GM12878 (cell line): ENCODE data around the gene TLCD3B. TPM values are rescaled to one million over a fixed set of nuclear protein-coding genes. Genes with fewer than 3 reads are reported as not detected.

Source experiments
- BCL11A ChIP-seq: IDR thresholded peaks from 2 replicates; pipeline ENCODE4 v1.6.1; 2011; ENCODE audit warnings: low read depth, low read length
- BMI1 ChIP-seq: fragments of 450-650 bp; IDR thresholded peaks from 2 replicates; pipeline ENCODE4 v1.6.1; 2016; ENCODE audit warnings: mild to moderate bottlenecking, moderate library complexity, borderline replicate concordance
- CHD2 ChIP-seq: IDR thresholded peaks from 2 replicates; pipeline ENCODE4 v1.6.1; 2011; ENCODE audit warnings: low read depth, low read length, improper control_type of control experiment, borderline replicate concordance
- CREM ChIP-seq: IDR thresholded peaks from 2 replicates; pipeline ENCODE4 v1.6.1; 2014; ENCODE audit warnings: antibody characterized with exemption, low read depth
- E2F4 ChIP-seq: IDR thresholded peaks from 2 replicates; pipeline ENCODE4 v1.6.1; 2012; ENCODE audit warnings: low read depth, low read length, improper control_type of control experiment
- EZH2 ChIP-seq: IDR thresholded peaks from 2 replicates; pipeline ENCODE4 v1.6.1; 2012; ENCODE audit warnings: low read depth, mild to moderate bottlenecking, control low read depth, inconsistent platforms, low read length, borderline replicate concordance; ENCODE audit not compliant: control insufficient read depth
- HCFC1 ChIP-seq: fragments of 150-350 bp; IDR thresholded peaks from 2 replicates; pipeline ENCODE4 v1.6.1; 2014; ENCODE audit warnings: low read length
- HSF1 ChIP-seq: fragments of 150-350 bp; IDR thresholded peaks from 2 replicates; pipeline ENCODE4 v1.6.1; 2014; ENCODE audit warnings: mild to moderate bottlenecking, low read depth, low read length
- IRF3 ChIP-seq: fragments of 450-650 bp; IDR thresholded peaks from 2 replicates; pipeline ENCODE4 v1.6.1; 2014; ENCODE audit warnings: mild to moderate bottlenecking
- MAX ChIP-seq: IDR thresholded peaks from 2 replicates; pipeline ENCODE4 v1.6.1; 2012; ENCODE audit warnings: low read depth, low read length, improper control_type of control experiment
- MYB ChIP-seq: fragments of 150-350 bp; IDR thresholded peaks from 2 replicates; pipeline ENCODE4 v1.6.1; 2014; ENCODE audit warnings: mild to moderate bottlenecking, low read depth, low read length, borderline replicate concordance
- NR2C1 ChIP-seq: fragments of 450-650 bp; IDR thresholded peaks from 2 replicates; pipeline ENCODE4 v1.6.1; 2017; ENCODE audit warnings: antibody characterized with exemption, mild to moderate bottlenecking, moderate library complexity
- PAX8 ChIP-seq: fragments of 450-650 bp; IDR thresholded peaks from 2 replicates; pipeline ENCODE4 v1.6.1; 2017; ENCODE audit warnings: mild to moderate bottlenecking, moderate library complexity
- POLR2A ChIP-seq: IDR thresholded peaks from 2 replicates; pipeline ENCODE4 v1.6.1; 2011; ENCODE audit warnings: low read depth, mild to moderate bottlenecking, low read length
- SIN3A ChIP-seq: IDR thresholded peaks from 2 replicates; pipeline ENCODE4 v1.6.1; 2012; ENCODE audit warnings: low read depth, low read length, improper control_type of control experiment
- SIX5 ChIP-seq: IDR thresholded peaks from 2 replicates; pipeline ENCODE4 v1.6.1; 2011; ENCODE audit warnings: mild to moderate bottlenecking, low read depth, low read length, moderate library complexity; ENCODE audit not compliant: severe bottlenecking
- SREBF1 ChIP-seq: IDR thresholded peaks from 2 replicates; pipeline ENCODE4 v1.6.1; 2012; ENCODE audit warnings: mild to moderate bottlenecking, low read length
- TAF1 ChIP-seq: IDR thresholded peaks from 2 replicates; pipeline ENCODE4 v1.6.1; 2011; ENCODE audit warnings: mild to moderate bottlenecking, low read depth, low read length, borderline replicate concordance
- TCF12 ChIP-seq: IDR thresholded peaks from 2 replicates; pipeline ENCODE4 v1.6.1; 2011; ENCODE audit warnings: low read depth, mild to moderate bottlenecking, low read length
- ZNF592 ChIP-seq: fragments of 450-650 bp; IDR thresholded peaks from 2 replicates; pipeline ENCODE4 v1.6.1; 2017; ENCODE audit warnings: mild to moderate bottlenecking, moderate library complexity
- polyA plus RNA-seq, 11 experiments: library from polyadenylated mRNA; depleted of rRNA in 4 of 11; unstranded in 6 of 11; stranded (reverse) in 5 of 11; fragments of >200 nt; fragmentation: Nextera tagmentation in 4 of 11; fragmentation: Illumina TruSeq in 1 of 11; extraction: Ambion mirVana in 4 of 11; extraction: Trizol in 1 of 11; gene quantifications; 1 replicate in 1 of 11; 2 replicates in 10 of 11; pipeline versions ENCODE4 v1.2.1 to v1.2.3, GENCODE V29; 2011 to 2016; ENCODE audit warnings: inconsistent platforms in 2 of 11, missing spikeins in 2 of 11, low read depth in 1 of 11
- total RNA-seq, 4 experiments: library from RNA; depleted of rRNA in 3 of 4; stranded (reverse); fragments of >200 nt in 3 of 4; fragmentation: Illumina TruSeq in 1 of 4; extraction: Trizol in 1 of 4; gene quantifications; 2 replicates each; pipeline versions ENCODE4 v1.2.1 to v1.2.3, GENCODE V29; 2013 to 2021

The TLCD3B gene
- total and polyA plus RNA-seq, 10 of the 15 experiments (the other 5 are each of a cell fraction or from before 2014, with no cell fraction given): 0.05 to 0.51 (median 0.18) TPM; not detected in 4

GRCh38 chr16:30052671-30053372 is 21.8 kb upstream of the TLCD3B start (continued):
- TF ChIP-seq ZNF592 (no peak), CREM (0 out of 2 replicates have a peak, but pooled peaks have one; percentile 18), E2F4 (peak; percentile 87), NR2C1 (no peak), BCL11A (no peak), MYB (peak; percentile 85), TAF1 (0 out of 2 replicates have a peak, but pooled peaks have one; percentile 2), HSF1 (no peak), EZH2 (no peak), CHD2 (peak; percentile 73; the same call in 1 of the 2 replicates), MAX (peak; percentile 86), HCFC1 (peak; percentile 67), SIN3A (peak; percentile 96), POLR2A (peak; percentile 70), IRF3 (no peak), TCF12 (no peak), SIX5 (no peak), BMI1 (peak; percentile 99), SREBF1 (no peak), PAX8 (no peak)
